ENCODE data around the gene WDR45B.

The WDR45B gene

DNA sequence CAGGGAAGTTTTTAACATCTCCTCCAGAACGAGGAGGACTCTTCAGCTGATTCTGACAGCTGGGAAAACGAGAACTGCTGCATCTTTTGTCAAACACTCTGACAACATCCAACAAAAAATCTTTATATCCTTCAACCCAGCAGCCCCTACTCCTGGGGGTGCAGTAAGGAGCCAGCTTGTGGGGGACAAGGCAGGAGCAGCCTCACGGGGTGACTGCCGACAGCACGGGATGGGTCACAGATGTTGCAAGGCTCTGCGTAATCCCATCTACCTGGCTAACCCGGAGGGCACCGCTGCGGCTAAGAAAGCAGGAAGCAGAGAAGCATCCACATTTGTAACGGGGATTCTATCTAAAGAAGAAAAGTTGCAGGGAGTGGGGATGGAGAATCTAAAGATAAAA, 28.6 kb downstream of the WDR45B start:
- Histone ChIP-seq H3K4me1 (ENCODE audit: insufficient read depth, low read length) (no peaks in the 10 kb centered on the region), H3K27ac (ENCODE audit: low read depth, low read length) (no peak overlapping the region), H3K9me3 (ENCODE audit: insufficient read depth, low read depth, low read length) (no peaks in the 10 kb centered on the region), H3K4me3 (ENCODE audit: low read length) (no peak overlapping the region), H3K9ac (ENCODE audit: low read depth, low read length) (no peak overlapping the region), H3K36me3 (ENCODE audit: insufficient read depth, low read length) (peaks cover 88% of the 10 kb centered on the region), H3K27me3 (ENCODE audit: insufficient read depth, low read length) (no peaks in the 10 kb centered on the region)
- WGBS, result 94% methylated on average over 10 of the region's 10 CpGs

DNA sequence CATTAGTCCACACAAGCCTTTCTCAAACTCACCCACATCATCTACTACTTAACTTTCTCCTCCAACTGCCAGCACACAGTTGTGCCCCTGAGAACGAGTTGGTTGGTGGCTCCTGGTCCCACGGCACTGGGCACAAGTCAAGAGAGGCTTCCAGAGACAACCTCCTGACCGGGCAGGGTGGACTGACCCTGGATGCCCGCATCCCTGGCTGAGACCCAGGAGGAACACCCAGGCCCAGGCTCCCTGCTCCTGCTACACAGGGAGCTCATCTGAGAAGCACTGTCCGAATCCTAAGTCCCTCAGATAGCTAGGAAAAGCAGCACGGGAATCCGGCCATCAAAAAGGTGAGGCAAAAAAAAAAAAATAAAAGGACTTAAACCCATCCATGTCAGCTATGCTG, 29.0 kb downstream of the WDR45B start:
- Histone ChIP-seq H3K27ac (ENCODE audit: low read depth, low read length) (no peak overlapping the region), H3K9ac (ENCODE audit: low read depth, low read length) (no peak overlapping the region), H3K9me3 (ENCODE audit: insufficient read depth, low read depth, low read length) (no peaks in the 10 kb centered on the region), H3K4me3 (ENCODE audit: low read length) (no peak overlapping the region), H3K36me3 (ENCODE audit: insufficient read depth, low read length) (peaks cover 90% of the 10 kb centered on the region), H3K4me1 (ENCODE audit: insufficient read depth, low read length) (no peaks in the 10 kb centered on the region), H3K27me3 (ENCODE audit: insufficient read depth, low read length) (no peaks in the 10 kb centered on the region)
- 92% methylated on average over 7 of the region's 7 CpGs for WGBS

DNA sequence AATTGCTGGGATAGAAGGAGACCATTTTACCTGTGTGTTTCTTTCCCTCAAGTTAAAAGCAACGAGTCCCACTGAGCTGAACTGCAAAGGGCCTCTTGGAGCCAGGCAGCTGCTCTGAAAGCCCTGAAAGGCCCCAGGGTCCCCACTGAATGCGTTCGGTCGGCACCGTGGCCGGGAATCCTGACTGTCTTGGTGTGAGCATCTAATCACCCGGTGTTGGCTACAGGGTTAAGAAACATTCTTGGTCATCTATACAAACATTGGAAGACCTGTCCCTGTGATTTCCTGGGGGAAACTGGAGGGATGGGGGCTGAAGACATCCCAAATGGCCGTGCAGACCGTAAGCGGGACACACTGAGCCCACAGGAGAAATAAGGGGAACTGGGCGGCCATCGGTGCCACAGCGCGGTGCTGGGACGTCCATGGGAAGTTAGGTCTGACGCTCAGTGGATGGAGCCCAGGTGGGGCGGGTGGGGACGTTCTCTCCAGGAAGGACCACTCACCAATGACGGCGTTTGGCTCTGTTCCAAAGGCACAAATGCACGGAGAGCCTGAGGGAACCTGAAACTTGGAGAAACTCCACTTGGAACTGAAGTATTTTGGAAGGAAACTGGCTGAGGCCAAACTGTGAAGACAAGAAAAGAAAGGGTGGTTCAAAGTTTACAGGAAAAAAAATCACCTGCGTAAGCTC, 32.1 kb downstream of the WDR45B start:
- no peaks in the 10 kb centered on the region for H3K4me1 ChIP-seq (ENCODE audit: insufficient read depth, low read length)
- no peaks in the 10 kb centered on the region for H3K27me3 ChIP-seq (ENCODE audit: insufficient read depth, low read length)
- H3K36me3 ChIP-seq (ENCODE audit: insufficient read depth, low read length), result peaks cover 74% of the 10 kb centered on the region
- H3K4me3 ChIP-seq (ENCODE audit: low read length), result no peak overlapping the region
- H3K9ac ChIP-seq (ENCODE audit: low read depth, low read length), result no peak overlapping the region
- 96% methylated on average over 22 of the region's 22 CpGs for WGBS
- H3K9me3 ChIP-seq (ENCODE audit: insufficient read depth, low read depth, low read length), result no peaks in the 10 kb centered on the region
- H3K27ac ChIP-seq (ENCODE audit: low read depth, low read length), result no peak overlapping the region

DNA sequence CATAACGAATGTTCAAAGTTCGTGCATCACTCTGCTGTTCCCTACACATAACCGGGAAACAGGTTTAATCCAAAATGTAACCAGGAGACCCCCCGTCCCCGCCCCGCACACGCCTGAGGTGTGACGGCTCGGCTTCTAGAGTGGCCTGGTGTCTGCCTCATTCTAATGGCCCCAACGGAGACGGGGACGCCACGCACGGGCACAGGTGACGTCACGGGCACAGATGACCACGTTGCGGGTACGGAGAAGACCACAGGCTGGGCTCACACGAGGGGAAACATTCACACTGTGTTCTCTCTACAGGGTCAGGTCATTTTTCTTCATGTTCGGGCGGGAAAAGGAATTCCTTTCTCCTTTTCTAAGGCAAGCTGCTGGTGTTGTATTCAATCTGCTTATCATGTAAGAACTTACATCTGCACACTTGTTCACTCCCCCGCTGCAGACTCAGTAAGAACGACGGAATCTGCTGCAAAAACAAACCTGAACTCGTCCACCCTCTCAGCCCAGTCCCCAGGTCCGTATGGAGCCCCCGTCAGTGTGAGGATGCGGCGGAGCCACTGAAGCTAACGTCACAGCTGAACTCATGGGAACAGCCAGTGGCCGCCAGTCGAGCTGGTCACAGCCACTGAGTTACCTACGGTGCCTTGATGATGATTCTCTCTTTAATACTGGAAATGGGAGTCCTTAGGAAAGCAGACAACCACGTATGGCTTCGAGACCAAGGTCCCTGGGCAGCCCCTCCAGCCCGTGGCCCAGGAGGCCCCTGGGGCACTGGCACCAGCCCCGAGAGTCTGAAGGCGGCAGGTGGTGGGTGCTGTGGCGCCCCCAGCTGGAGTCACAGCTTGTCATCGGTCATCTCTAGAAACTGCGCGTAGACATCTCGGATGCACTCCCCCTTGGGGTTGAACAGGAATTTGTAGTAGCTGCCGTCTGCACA, 32.9 kb downstream of the WDR45B start:
- Histone ChIP-seq H3K27me3 (ENCODE audit: insufficient read depth, low read length) (no peaks in the 10 kb centered on the region), H3K4me1 (ENCODE audit: insufficient read depth, low read length) (no peaks in the 10 kb centered on the region), H3K36me3 (ENCODE audit: insufficient read depth, low read length) (peaks cover 70% of the 10 kb centered on the region), H3K27ac (ENCODE audit: low read depth, low read length) (no peak overlapping the region), H3K4me3 (ENCODE audit: low read length) (no peak overlapping the region), H3K9me3 (ENCODE audit: insufficient read depth, low read depth, low read length) (no peaks in the 10 kb centered on the region), H3K9ac (ENCODE audit: low read depth, low read length) (no peak overlapping the region)
- WGBS, result 95% methylated on average over 45 of the region's 45 CpGs

DNA sequence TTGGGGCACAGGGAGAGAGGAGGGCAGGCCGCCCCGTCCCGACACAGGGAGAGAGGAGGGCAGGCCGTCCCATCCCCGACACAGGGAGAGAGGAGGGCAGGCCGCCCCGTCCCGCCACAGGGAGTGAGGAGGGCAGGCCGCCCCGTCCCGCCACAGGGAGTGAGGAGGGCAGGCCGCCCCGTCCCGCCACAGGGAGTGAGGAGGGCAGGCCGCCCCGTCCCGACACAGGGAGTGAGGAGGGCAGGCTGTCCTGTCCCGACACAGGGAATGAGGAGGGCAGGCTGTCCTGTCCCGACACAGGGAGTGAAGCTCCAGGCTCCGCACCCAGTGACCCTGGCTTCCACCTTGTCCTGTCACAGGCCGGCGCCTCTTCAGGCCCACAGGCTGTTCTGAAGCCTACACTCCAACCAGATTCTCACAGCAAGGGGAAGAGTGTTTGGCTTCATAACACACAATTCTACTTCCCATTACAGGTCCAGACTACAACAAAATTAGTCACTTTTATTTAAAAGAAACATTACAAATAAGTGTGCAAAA, 34.1 kb downstream of the WDR45B start:
- H3K36me3 ChIP-seq (ENCODE audit: insufficient read depth, low read length), result peaks cover 66% of the 10 kb centered on the region

GRCh38 chr17:82613283-82614094, 34.8 kb downstream of the WDR45B start:
- Histone ChIP-seq H3K9me3 (ENCODE audit: insufficient read depth, low read depth, low read length) (no peaks in the 10 kb centered on the region), H3K27me3 (ENCODE audit: insufficient read depth, low read length) (no peaks in the 10 kb centered on the region), H3K9ac (ENCODE audit: low read depth, low read length) (no peak overlapping the region), H3K36me3 (ENCODE audit: insufficient read depth, low read length) (peaks cover 60% of the 10 kb centered on the region), H3K4me1 (ENCODE audit: insufficient read depth, low read length) (no peaks in the 10 kb centered on the region), H3K4me3 (ENCODE audit: low read length) (no peak overlapping the region), H3K27ac (ENCODE audit: low read depth, low read length) (0 out of 2 replicates have a peak overlapping the region, but pooled peaks have one; percentile 6)
- 94% methylated on average over 37 of the region's 37 CpGs for WGBS

More for the DNA sequence above, 34.1 kb downstream of the WDR45B start:
- no peaks in the 10 kb centered on the region for H3K9me3 ChIP-seq (ENCODE audit: insufficient read depth, low read depth, low read length)
- no peaks in the 10 kb centered on the region for H3K27me3 ChIP-seq (ENCODE audit: insufficient read depth, low read length)
- no peaks in the 10 kb centered on the region for H3K4me1 ChIP-seq (ENCODE audit: insufficient read depth, low read length)
- no peak overlapping the region for H3K4me3 ChIP-seq (ENCODE audit: low read length)
- no peak overlapping the region for H3K9ac ChIP-seq (ENCODE audit: low read depth, low read length)
- WGBS, result 90% methylated on average over 22 of the region's 22 CpGs
- H3K27ac ChIP-seq (ENCODE audit: low read depth, low read length), result no peak overlapping the region

DNA sequence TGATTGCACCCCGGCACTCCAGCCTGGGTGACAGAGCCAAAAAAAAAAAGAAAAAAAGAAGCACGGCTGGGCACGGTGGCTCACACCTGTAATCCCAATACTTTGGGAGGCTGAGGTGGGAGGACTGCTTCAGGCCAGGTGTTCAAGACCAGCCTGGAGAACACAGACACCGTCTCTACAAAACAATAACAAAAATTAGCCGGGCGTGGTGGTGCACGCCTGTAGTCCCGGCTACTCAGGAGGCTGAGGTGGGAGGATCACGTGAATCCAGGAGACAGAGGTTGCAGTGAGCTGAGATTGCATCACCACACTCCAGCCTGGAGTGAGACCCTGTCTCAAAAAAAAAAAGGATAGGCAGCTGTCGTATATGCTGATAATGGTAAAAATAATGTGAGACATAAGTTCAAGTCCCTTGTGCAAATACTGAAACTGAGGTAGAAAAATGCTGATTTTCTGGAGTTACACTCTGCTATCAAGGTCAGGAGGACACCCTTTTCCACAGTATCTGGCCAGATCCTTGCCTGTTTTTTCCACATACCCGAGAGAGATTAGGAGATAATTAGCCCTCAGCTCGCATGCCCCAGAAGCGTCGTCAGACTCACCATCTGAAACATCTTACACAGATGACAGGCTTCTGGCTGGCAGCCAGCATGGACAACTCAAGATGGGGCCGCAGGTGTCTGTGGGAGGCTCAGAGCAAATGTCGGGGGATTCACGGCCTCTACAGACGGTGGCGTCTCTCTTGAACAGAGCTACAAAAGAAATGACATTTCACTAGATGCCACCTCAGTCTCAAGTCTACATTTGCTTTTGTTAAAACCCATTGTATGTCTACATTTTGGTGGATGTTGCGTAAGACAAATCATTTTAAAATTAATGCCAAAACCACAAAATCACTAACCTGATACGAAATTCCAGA, 36.8 kb downstream of the WDR45B start:
- H3K27ac ChIP-seq (ENCODE audit: low read depth, low read length), result no peak overlapping the region
- WGBS, result 89% methylated on average over 21 of the region's 21 CpGs
- H3K9me3 ChIP-seq (ENCODE audit: insufficient read depth, low read depth, low read length), result no peaks in the 10 kb centered on the region
- H3K27me3 ChIP-seq (ENCODE audit: insufficient read depth, low read length), result no peaks in the 10 kb centered on the region
- H3K4me1 ChIP-seq (ENCODE audit: insufficient read depth, low read length), result no peaks in the 10 kb centered on the region
- H3K36me3 ChIP-seq (ENCODE audit: insufficient read depth, low read length), result peaks cover 43% of the 10 kb centered on the region
- no peak overlapping the region for H3K9ac ChIP-seq (ENCODE audit: low read depth, low read length)
- no peak overlapping the region for H3K4me3 ChIP-seq (ENCODE audit: low read length)

DNA sequence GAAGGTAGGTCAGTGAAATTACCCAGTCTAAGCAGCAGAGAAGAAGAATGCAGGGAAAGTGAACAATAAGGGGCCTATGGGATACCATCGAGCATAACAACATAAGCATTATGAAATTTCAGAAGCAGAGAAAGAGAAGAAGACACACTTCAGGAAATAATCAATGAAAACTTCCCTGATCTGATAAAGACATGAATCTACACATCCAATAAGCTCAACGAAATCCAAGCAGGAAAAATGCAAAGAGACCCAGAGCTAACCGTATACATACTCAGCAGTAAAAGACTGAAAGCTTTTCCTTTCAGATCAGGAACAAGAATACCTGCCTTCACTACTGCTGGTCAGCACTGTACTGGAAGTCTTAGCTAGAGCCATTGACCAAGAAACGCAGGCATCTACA, 38.6 kb downstream of the WDR45B start:
- Histone ChIP-seq H3K36me3 (ENCODE audit: insufficient read depth, low read length) (peaks cover 40% of the 10 kb centered on the region), H3K27ac (ENCODE audit: low read depth, low read length) (no peak overlapping the region), H3K9ac (ENCODE audit: low read depth, low read length) (no peak overlapping the region)

GRCh38 chr17:82608816-82609215, 39.4 kb downstream of the WDR45B start:
- Histone ChIP-seq H3K9ac (ENCODE audit: low read depth, low read length) (no peak overlapping the region), H3K36me3 (ENCODE audit: insufficient read depth, low read length) (peaks cover 43% of the 10 kb centered on the region)
- WGBS, result 75% methylated on average over 5 of the region's 5 CpGs

More for the DNA sequence above, 38.6 kb downstream of the WDR45B start:
- 88% methylated on average over 4 of the region's 4 CpGs for WGBS
- H3K9me3 ChIP-seq (ENCODE audit: insufficient read depth, low read depth, low read length), result no peaks in the 10 kb centered on the region
- H3K4me3 ChIP-seq (ENCODE audit: low read length), result no peak overlapping the region
- H3K27me3 ChIP-seq (ENCODE audit: insufficient read depth, low read length), result no peaks in the 10 kb centered on the region
- no peaks in the 10 kb centered on the region for H3K4me1 ChIP-seq (ENCODE audit: insufficient read depth, low read length)

DNA sequence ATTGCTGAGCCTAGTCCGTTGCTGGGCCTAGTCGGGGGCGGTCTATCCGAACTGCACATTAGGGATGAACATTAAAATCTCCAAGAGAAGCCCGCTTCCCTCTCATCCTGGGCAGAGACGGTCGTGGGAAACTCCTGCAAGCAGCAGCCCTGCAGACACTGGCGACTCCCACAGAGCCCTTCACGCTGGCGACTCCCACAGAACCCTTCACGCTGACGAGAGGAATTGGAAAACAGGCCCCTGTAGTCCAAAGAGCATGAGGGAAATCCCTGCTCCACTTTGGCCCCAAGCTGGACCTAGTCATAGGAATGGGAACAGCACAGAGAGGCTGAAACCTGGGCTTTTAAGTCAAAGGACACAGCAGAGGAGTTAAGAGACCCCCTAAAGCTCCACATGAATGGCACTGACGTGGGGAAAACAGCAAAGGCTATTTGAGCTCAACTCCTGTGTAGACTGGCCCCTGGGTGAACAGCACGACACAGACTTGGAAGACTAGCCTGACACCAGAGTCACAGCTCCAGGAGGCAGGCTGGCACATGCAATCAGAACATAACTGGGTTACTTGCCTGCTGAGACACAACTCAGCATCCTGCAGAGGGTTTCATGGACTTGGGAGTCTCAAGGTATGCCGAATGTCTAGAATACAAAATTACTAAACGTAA, 42.2 kb downstream of the WDR45B start:
- Histone ChIP-seq H3K4me1 (ENCODE audit: insufficient read depth, low read length) (no peaks in the 10 kb centered on the region), H3K9me3 (ENCODE audit: insufficient read depth, low read depth, low read length) (no peaks in the 10 kb centered on the region), H3K36me3 (ENCODE audit: insufficient read depth, low read length) (peaks cover 63% of the 10 kb centered on the region), H3K4me3 (ENCODE audit: low read length) (no peak overlapping the region), H3K27me3 (ENCODE audit: insufficient read depth, low read length) (no peaks in the 10 kb centered on the region), H3K27ac (ENCODE audit: low read depth, low read length) (no peak overlapping the region), H3K9ac (ENCODE audit: low read depth, low read length) (no peak overlapping the region)
- WGBS, result 92% methylated on average over 16 of the region's 16 CpGs

More at GRCh38 chr17:82608816-82609215, 39.4 kb downstream of the WDR45B start:
- no peaks in the 10 kb centered on the region for H3K9me3 ChIP-seq (ENCODE audit: insufficient read depth, low read depth, low read length)
- no peaks in the 10 kb centered on the region for H3K27me3 ChIP-seq (ENCODE audit: insufficient read depth, low read length)
- H3K27ac ChIP-seq (ENCODE audit: low read depth, low read length), result no peak overlapping the region
- no peaks in the 10 kb centered on the region for H3K4me1 ChIP-seq (ENCODE audit: insufficient read depth, low read length)
- no peak overlapping the region for H3K4me3 ChIP-seq (ENCODE audit: low read length)
